HUES6 (cell line): ENCODE results near the gene EFNA5.

Experiments
- H3K27ac ChIP-seq: 2 replicates; pipeline ENCODE4 v1.7.0; 2013; ENCODE audit warnings: low read depth, mild to moderate bottlenecking, low read length, inconsistent platforms
- H3K27me3 ChIP-seq: 2 replicates; pipeline ENCODE4 v1.6.1; 2013; ENCODE audit warnings: low read length; ENCODE audit not compliant: control insufficient read depth, insufficient read depth
- H3K36me3 ChIP-seq: 2 replicates; pipeline ENCODE4 v1.6.1; 2013; ENCODE audit warnings: low read length; ENCODE audit not compliant: control insufficient read depth, insufficient read depth
- H3K4me1 ChIP-seq: 2 replicates; pipeline ENCODE4 v1.6.1; 2013; ENCODE audit warnings: low read length; ENCODE audit not compliant: control insufficient read depth, insufficient read depth
- H3K4me3 ChIP-seq: 2 replicates; pipeline ENCODE4 v1.5.1; 2013; ENCODE audit warnings: low read depth, low read length
- H3K9ac ChIP-seq: one replicate; pipeline ENCODE4 v1.6.1; 2013; ENCODE audit warnings: mild to moderate bottlenecking, low read length
- H3K9me3 ChIP-seq: 2 replicates; pipeline ENCODE4 v1.6.1; 2013; ENCODE audit warnings: low read depth, low read length; ENCODE audit not compliant: control insufficient read depth, insufficient read depth

The EFNA5 gene

DNA sequence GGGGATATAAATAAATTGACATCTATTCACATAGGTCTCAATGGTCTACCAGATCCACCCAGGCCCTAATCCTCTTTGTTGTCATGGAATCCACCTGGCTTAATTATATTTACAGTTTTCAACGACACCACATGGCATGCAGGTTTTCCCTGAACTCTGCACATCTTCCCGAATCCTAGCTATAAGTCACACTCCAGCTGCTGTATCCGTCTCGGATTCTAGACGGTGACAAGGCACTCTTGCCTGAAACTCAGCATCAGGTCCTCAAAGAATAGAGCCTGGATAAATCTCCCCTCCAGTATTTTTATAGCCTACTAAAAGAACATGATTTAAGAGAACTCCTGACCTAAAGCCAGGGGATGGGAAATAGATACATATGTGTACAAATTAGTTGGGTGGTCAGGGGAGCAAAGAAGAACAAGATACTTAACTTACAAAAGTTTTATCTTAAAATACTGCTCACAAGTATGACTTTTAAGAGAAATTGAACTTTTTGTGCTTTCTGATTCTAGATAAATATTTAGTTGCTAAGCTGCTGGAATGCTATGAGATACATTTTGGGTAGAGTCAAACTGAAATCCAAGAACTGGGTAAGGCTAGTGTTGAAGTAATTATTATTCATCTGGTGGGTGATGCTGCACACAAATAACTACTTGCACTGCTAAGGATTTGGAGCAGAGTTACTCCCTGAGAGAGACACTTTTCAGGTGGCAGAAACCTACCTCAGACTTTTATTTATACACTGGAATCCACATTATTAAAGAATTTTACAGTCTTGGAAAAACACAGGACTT lies 187.3 kb downstream of the EFNA5 start:
- Histone ChIP-seq H3K27me3 (no peaks in the 10 kb centered on the region), H3K27ac (no peak overlapping the region), H3K4me3 (no peak overlapping the region), H3K36me3 (no peaks in the 10 kb centered on the region), H3K9me3 (no peaks in the 10 kb centered on the region), H3K4me1 (peaks cover 44% of the 10 kb centered on the region), H3K9ac (no peak overlapping the region)

DNA sequence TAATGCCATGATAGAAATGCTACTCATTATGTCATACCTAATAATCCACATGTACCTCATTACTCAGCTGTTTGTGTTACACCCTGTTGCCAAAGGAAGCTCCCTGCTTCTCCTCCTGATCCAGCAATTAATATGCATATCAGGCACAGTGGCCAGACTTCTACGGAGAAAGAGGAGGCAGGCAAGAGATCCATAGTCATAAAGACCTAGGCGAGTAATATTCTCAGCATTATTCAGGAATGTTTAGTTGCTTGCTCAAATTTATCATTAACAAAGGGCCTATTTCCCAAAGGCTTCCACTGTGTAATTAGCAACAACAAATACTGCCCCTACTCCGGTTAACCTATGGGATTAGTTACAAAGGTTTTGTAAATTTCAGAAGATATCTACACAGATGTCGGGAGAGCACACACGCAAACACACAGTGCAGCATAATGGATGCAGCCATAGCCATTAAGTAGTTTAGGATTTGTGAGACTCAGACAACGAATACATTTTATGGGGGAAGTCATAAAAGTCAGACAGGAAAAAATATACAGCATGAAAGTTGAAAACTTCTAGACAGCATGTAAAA lies 192.6 kb downstream of the EFNA5 start:
- H3K9ac ChIP-seq: no peak overlapping the region
- no peaks in the 10 kb centered on the region for H3K36me3 ChIP-seq
- no peaks in the 10 kb centered on the region for H3K9me3 ChIP-seq
- no peaks in the 10 kb centered on the region for H3K27me3 ChIP-seq
- H3K4me3 ChIP-seq: no peak overlapping the region
- no peak overlapping the region for H3K27ac ChIP-seq
- peaks cover 55% of the 10 kb centered on the region for H3K4me1 ChIP-seq

DNA sequence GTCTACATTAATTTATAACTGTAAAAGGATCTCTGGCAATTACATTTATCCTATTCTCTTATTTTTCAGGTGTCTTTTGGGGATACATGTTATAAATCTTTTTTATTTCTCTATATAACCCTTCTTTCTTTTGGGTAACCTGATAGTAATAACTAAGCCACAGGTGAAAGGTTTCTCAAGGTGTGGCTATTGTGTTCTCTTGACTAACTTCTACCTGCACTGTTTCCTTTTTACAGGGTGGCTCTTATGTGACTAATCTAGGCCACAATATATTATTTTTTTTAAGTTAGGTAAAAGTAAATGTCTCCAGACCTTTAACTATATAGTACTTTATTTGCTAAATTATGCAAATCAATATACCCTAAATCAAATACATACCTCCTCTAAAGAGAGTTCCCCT lies 193.2 kb downstream of the EFNA5 start:
- H3K27ac ChIP-seq: no peak overlapping the region
- H3K9ac ChIP-seq: no peak overlapping the region
- H3K4me3 ChIP-seq: no peak overlapping the region
- no peaks in the 10 kb centered on the region for H3K9me3 ChIP-seq
- H3K4me1 ChIP-seq: peaks cover 59% of the 10 kb centered on the region
- H3K27me3 ChIP-seq: no peaks in the 10 kb centered on the region
- no peaks in the 10 kb centered on the region for H3K36me3 ChIP-seq

DNA sequence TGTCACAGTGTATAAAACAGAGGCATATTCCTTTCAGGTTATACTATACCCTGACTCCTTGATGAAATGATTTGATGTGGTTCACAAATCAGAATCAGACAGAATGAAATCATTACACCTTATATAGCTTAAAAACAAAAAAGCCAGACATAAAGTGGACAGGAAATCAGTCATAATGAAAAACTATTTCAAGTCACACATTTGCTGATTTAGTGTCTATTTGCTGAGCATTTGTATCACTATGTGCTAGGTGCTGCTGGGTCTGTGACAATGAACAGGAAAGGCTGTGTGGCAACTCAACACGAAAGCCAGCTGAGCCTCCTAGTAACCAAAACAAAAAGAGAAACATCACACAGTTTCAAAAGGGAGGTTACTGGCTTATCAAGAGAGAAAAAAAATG lies 194.0 kb downstream of the EFNA5 start:
- peaks cover 61% of the 10 kb centered on the region for H3K4me1 ChIP-seq

DNA sequence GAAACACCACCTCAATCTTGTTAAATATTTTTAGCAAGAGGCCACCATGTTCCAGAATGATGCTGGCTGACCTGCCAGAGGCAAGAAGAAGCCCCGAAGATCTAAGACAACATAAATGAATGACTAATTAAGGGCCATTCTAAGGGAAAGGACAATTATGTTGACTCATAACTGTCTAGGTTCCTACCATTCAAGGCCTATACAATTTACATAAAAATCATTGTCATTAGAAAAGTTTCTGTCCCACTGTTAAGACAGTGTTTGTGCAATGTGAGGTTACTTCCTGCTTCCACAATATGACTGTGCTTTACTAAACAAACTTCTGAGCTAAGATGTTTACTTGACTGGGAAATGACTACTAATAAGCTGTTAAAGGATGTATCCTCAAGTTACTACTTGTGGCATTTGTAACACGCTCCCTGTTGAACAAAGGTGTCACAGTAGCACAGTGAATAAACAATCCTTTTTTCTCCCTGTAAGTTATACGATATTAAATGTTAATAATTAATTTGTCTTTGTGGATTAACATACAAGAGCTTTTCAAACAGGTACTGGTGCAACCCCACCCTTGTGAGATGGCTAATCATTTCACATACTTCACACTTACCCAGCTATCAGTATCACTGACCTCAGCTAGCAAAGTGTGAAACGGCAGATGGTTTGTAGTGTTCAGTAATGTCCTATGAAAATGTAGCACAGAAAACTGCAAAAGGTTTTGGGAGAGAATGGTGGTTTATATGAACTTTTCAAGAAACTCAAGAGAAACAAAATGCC lies 195.8 kb downstream of the EFNA5 start:
- no peak overlapping the region for H3K9ac ChIP-seq
- no peaks in the 10 kb centered on the region for H3K9me3 ChIP-seq
- no peak overlapping the region for H3K27ac ChIP-seq
- H3K27me3 ChIP-seq: no peaks in the 10 kb centered on the region
- H3K4me3 ChIP-seq: no peak overlapping the region
- no peaks in the 10 kb centered on the region for H3K36me3 ChIP-seq
- H3K4me1 ChIP-seq: peaks cover 73% of the 10 kb centered on the region

More for the DNA sequence above, 194.0 kb downstream of the EFNA5 start:
- Histone ChIP-seq H3K9ac (no peak overlapping the region), H3K9me3 (no peaks in the 10 kb centered on the region), H3K36me3 (no peaks in the 10 kb centered on the region), H3K27me3 (no peaks in the 10 kb centered on the region), H3K4me3 (no peak overlapping the region), H3K27ac (no peak overlapping the region)

DNA sequence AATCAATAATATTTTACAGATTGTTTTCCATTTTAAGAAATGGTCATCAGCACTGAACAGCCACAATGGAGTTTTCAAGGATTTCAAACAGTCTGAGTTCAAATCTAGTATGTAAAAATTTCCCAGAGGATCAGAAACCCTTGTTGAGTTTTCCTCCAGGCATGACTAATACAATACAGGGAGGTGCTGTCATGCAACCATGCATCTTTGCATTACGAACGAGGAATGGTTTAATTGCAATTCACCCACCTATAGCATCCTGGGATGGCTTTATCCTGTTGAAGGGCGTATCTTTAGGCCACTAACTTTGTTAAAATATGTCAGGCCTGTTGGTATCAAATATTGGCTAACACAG lies 196.4 kb downstream of the EFNA5 start:
- H3K4me1 ChIP-seq: peaks cover 76% of the 10 kb centered on the region
- no peaks in the 10 kb centered on the region for H3K9me3 ChIP-seq
- H3K4me3 ChIP-seq: no peak overlapping the region
- H3K27ac ChIP-seq: no peak overlapping the region
- no peak overlapping the region for H3K9ac ChIP-seq
- no peaks in the 10 kb centered on the region for H3K36me3 ChIP-seq
- H3K27me3 ChIP-seq: no peaks in the 10 kb centered on the region

DNA sequence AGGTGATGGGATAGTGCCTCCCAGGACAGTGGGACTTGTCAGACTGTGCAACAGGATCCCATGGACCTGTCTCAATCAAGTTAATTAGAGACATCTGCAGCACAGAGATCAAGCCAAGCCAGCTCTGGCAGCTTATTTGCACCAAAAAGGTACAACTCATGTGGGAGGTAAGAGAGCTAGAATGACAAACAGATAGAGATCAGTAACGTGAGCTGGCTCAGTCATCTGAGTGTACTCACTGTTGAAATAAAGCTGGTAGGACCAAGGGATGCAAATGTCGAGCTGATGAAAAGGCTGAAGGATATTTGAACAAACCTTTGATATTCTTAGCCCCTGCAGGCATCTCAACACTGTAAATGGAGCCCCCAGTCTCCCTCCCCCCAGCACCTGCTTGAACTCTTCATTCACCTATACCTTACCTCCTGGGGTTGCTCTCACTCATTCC lies 198.1 kb downstream of the EFNA5 start:
- peaks cover 77% of the 10 kb centered on the region for H3K4me1 ChIP-seq
- no peak overlapping the region for H3K4me3 ChIP-seq
- no peaks in the 10 kb centered on the region for H3K9me3 ChIP-seq
- no peak overlapping the region for H3K9ac ChIP-seq
- no peaks in the 10 kb centered on the region for H3K27me3 ChIP-seq
- no peak overlapping the region for H3K27ac ChIP-seq
- H3K36me3 ChIP-seq: no peaks in the 10 kb centered on the region

DNA sequence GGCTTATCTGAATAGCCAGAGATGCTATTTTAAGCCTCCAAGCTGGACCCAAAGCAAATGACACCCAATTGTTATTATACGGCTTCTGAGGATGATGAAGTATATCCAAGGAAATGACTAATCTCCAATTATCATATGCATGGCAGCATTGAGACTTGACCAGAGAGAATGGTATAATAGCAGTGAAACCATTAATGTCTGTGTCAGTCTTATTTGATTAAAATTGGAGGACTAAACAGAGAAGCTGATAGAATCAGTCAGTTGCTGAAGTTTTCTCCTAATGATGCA lies 200.5 kb downstream of the EFNA5 start:
- Histone ChIP-seq H3K4me1 (peaks cover 87% of the 10 kb centered on the region), H3K9me3 (no peaks in the 10 kb centered on the region), H3K27ac (no peak overlapping the region)

DNA sequence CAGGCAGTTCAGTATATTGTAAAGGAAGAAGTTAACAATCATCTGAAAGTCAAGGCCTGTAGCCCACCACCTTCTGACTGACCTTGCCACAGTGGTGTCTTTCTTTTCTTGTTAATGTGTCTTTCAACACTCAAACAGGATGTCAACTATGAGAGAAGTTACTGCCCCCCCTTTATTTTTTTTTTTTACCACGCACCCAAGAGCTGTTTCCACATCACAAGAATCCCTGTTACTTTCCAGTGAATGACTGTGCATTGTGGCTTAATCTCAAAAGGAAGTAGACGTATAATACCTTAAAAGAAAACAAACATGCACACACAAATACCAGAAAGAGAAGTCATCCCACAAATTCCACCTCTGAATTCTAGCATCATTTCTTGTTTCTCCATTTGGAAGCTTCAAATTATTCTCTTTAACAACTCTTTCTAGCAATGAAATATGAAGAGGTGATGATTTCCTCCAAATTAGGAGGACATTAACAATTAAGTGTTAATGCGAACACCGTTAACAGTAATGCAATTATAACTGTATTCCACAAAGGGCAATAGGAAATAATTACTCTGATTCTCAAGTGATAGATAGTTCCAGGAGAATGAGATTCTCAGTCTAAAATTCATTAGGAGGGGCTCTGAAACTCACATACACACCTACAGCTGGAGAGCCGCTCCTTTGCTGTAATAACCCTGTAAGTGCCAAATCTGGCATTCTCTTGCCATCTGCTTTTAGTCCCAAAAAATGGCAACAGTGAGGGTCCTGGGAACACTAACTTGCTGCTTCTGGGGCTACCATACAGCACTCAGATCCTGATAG lies 201.0 kb downstream of the EFNA5 start:
- Histone ChIP-seq H3K27ac (no peak overlapping the region), H3K9me3 (no peaks in the 10 kb centered on the region), H3K4me1 (peaks cover 87% of the 10 kb centered on the region), H3K4me3 (no peak overlapping the region), H3K27me3 (no peaks in the 10 kb centered on the region), H3K36me3 (no peaks in the 10 kb centered on the region), H3K9ac (no peak overlapping the region)

More for the DNA sequence above, 200.5 kb downstream of the EFNA5 start:
- no peak overlapping the region for H3K4me3 ChIP-seq
- no peaks in the 10 kb centered on the region for H3K27me3 ChIP-seq
- H3K9ac ChIP-seq: no peak overlapping the region
- no peaks in the 10 kb centered on the region for H3K36me3 ChIP-seq

DNA sequence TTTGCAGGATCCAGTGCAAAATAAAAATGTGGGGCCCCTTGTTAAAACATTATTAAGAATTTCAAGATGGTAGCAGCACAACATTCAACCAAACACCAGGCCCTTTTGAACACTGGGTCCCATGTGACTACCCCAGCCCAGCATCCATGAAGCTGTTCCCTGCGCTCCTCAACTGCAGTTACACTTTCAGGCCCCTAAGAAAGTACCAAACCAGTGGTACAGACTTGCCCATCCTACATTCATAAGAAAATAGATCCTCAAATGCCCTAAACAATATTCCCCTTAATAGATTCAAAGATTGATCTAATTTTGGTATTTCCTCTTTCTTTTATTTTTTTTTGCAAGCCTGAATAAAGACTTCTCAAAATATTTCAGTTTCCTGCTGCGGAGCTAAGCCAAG lies 201.7 kb downstream of the EFNA5 start:
- no peaks in the 10 kb centered on the region for H3K36me3 ChIP-seq
- H3K27me3 ChIP-seq: no peaks in the 10 kb centered on the region
- H3K4me1 ChIP-seq: peaks cover 87% of the 10 kb centered on the region
- H3K27ac ChIP-seq: no peak overlapping the region
- no peaks in the 10 kb centered on the region for H3K9me3 ChIP-seq
- no peak overlapping the region for H3K4me3 ChIP-seq
- no peak overlapping the region for H3K9ac ChIP-seq
